HG02610 (cell line): ENCODE data around the gene HIF3A.

ENCODE experiments used
- ATAC-seq: cut with Tn5 transposase; IDR thresholded peaks from one replicate; pipeline ENCODE4 v1.9.1; 2021; ENCODE audit warnings: mild to moderate bottlenecking, moderate library complexity; ENCODE audit not compliant: unreplicated experiment

Gene HIF3A

GRCh38 chr19:46378268-46378667 is 81.4 kb downstream of the HIF3A start:
- ATAC-seq: no peak

- ATAC-seq: no peak
Measured at GRCh38 chr19:46380690-46381089, 83.8 kb downstream of the HIF3A start.

GRCh38 chr19:46381346-46381745 is 84.5 kb downstream of the HIF3A start:
- ATAC-seq: no peak

DNA sequence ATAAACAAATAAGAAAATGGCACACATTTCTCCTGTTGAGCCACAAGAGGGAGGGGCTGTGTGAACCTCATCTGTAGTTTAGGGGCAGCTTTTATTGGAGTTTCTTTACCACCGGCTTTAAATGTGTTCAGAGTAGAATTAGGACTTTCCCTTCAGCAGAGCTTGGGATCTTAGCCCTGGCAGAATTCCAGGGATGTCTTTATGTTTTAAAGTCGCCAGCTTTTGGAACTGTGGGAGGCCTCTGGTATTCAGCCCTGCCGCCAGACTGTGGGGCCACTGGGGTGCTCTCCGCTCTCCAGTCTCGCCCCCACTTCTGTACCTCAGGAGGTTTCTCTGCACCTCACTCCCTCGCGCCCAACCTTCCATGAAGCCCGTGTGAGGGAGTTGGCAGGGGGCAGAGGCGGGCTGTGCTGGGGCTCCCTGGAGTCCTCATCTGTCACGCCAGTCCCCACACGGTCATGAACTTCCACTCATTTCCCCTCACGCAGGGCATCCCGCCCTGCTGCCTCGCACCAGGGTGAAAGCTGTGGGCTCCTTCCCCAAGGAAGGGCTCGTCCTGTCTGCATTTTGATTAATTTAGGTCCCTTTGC is 85.0 kb downstream of the HIF3A start:
- ATAC-seq: no peak

DNA sequence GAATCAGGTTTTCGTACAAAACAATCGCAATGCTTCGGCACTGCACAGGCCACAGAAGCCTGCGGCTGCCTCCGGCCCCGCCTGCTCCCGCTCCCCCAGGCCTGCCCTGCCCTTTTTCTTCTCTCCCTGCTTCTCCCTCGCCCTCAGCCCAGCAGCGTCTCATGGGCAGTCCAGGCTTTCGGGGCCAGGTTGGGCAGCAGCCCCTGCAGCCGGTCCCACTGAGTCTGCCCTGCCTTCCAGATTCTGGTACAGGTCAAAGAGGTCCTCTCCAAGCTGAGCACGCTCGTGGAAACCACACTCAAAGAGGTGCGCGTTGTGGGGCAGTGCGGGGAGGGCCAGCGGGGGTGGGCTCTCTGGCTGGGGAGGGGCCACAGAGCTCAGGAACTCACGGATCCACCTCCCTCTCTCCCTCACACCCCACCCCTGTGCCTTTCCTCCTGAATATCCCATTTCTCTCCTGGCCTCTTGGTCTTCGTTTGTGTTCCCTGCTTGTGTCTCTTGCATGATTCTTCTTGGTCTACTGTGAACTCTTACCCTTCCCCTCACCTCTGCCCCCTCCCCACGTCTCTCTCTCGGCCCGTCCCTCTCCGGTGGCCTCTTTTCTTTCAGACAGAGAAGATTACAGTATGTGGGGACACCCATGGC is 86.5 kb downstream of the HIF3A start:
- no peak for ATAC-seq

- no peak for ATAC-seq
Measured at GRCh38 chr19:46383846-46384245, 87.0 kb downstream of the HIF3A start.

DNA sequence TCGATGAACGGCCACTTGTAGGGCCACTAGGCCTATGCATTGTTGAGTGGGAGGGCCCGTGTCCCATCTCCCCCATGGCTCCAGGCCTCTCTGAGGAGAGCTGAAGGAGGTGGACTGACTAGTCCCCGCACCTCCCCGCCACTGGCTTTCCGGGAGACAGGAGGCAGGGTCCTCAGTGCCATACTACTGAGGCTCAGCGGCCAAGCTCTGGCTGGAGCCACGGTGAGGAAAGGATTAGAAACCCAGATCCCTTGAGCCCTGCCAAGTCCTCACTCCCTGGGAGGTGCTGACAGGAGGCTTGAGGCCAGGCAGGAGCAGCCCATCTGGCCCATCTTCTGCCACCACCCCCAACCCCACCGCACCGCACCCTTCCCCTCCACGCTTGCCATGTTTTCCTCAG is 87.6 kb downstream of the HIF3A start:
- ATAC-seq: no peak

DNA sequence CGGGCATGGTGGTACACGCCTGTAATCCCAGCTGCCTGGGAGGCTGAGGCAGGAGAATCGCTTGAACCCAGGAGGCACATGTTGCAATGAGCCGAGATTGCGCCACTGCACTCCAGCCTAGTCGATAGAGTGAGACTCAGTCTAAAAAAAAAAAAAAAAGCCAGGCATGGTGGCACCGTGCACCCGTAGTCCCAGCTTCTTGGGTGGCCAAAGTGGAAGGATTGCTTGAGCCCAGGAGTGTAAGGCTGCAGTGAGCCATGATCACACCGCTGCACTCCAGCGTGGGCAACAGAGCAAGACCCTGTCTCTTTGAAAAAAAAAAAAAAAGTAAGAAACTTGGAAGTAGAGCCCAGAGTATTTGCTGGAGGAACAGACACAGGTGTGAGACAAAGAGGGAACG is 88.8 kb downstream of the HIF3A start:
- no peak for ATAC-seq

- ATAC-seq: no peak
Measured at GRCh38 chr19:46386151-46386550, 89.3 kb downstream of the HIF3A start.

DNA sequence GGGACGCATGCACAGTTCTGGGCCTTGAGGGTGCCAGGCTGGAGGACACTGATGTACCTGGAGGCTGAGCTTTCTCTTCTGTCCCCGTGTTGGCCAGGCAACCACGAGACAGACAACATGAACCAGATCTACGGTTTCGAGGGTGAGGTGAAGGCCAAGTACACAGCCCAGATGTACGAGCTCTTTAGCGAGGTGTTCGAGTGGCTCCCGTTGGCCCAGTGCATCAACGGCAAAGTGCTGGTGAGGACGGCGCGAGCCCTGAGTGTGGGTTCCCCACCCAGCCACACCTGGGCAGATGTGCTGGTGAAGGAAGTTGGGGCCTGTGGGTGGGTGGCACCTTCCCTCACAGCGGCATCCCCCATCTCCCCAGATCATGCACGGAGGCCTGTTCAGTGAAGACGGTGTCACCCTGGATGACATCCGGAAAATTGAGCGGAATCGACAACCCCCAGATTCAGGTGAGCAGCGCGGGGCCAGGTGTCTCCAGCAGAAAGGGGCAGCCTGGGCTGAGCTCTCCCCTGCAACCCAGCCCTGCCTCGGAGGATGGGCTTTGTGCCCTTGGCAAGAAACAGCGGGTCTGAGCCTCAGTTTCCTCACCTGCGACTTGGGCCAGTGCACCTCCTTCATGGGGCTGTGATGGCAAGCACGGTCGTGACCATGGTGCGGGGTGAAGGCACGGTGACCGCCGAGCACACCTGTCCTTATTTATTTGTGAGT is 90.3 kb downstream of the HIF3A start:
- ATAC-seq: no peak

GRCh38 chr19:46387713-46388130 is 90.9 kb downstream of the HIF3A start:
- ATAC-seq: no peak

DNA sequence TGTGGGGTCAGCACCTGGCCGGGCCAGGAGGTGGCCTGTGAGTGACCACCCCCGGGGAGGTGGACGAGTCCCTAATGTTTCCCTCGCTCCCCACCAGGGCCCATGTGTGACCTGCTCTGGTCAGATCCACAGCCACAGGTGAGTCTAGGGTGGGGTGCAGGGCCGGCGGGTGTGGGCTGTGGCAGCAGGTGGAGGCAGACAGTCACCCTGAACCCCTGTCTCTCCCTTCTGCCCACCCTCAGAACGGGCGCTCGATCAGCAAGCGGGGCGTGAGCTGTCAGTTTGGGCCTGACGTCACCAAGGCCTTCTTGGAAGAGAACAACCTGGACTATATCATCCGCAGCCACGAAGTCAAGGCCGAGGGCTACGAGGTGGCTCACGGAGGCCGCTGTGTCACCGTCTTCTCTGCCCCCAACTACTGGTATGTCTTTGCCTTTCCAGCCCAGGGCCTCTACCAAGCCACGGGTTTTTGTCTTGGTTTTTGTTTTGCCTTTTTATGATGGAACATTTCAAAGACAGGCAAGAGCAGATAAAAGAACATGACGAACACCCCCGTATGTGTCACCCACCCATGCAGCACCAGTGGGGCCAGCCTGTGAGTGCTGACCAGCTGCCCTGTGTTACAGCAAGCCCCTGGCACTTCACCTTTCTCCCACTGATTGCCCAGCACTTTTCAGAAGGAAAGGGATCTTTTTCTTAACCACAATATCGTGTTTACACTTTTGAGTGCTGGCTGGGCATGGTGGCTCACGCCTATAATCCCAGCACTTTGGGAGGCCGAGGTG is 91.7 kb downstream of the HIF3A start:
- no peak for ATAC-seq

- no peak for ATAC-seq
Measured at GRCh38 chr19:46390121-46390858, 93.4 kb downstream of the HIF3A start.

GRCh38 chr19:46390866-46391265 is 94.0 kb downstream of the HIF3A start:
- ATAC-seq: no peak

GRCh38 chr19:46391296-46392251 is 94.7 kb downstream of the HIF3A start:
- no peak for ATAC-seq

GRCh38 chr19:46392252-46392801 is 95.5 kb downstream of the HIF3A start:
- ATAC-seq: no peak

- ATAC-seq: no peak
Measured at GRCh38 chr19:46392837-46393236, 96.0 kb downstream of the HIF3A start.
